Cortex of kidney (tissue), 1 donor: ENCODE results near the gene SOX11.

ENCODE experiments used
- DNase-seq: peaks from one replicate; lab custom pipeline; 2025; lab: John Stamatoyannopoulos, UW

SOX11 gene

GRCh38 chr2:5723791-5724735 is 31.9 kb downstream of the SOX11 start:
- DNase-seq = no peak

GRCh38 chr2:5725072-5725471 is 32.9 kb downstream of the SOX11 start:
- DNase-seq = no peak

DNA sequence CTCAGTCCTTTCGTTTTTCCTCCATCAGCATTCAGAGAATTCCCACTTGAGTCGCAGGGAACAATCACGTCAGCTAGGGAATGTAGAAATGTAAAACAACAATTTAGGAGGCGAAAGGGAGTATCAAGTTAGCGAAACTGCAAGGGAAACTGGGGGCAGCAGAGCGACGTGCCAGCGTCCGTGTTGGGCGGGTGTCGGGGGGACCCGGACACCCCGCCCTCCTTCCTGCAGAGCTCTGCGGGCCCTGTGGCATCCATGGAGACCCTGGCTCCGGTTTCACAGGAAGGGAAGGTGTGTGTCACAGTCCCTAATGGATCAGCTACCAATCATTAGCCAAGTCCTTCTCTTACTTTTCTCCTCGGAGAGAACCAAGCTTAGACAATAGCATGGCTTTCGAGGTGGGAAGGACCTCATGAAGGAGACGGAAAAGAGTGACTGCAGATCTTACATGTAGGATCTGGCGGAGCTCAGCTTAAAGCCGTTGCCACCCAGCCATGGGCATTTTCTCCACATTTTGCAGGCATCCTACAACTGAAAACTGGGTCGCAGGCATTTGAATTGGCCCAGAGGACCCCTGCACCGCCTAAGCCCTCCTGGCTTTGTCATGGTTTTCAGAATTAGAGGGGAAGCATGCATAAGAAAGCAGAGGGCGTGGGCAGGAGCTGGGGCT is 33.7 kb downstream of the SOX11 start:
- no peak for DNase-seq

DNA sequence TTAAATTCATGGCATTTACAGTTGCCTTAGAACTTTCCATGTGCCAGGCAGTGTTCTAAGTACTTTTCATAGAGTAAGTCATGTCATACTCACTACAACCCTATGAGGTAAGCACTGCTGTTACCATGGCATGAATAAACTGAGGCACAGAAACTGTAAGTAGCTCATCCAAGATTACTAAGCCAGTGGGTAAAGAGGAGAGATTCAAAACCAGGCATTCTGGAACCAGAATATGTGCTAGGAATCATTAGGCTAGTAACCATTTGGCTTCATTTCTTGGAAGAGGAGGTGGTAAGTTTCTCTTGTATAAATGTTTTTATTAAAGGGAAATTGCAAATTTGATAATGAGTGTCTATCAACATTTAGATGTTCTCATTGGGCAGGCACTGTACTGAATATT is 35.1 kb downstream of the SOX11 start:
- no peak for DNase-seq

GRCh38 chr2:5729416-5729815 is 37.2 kb downstream of the SOX11 start:
- DNase-seq = no peak

DNA sequence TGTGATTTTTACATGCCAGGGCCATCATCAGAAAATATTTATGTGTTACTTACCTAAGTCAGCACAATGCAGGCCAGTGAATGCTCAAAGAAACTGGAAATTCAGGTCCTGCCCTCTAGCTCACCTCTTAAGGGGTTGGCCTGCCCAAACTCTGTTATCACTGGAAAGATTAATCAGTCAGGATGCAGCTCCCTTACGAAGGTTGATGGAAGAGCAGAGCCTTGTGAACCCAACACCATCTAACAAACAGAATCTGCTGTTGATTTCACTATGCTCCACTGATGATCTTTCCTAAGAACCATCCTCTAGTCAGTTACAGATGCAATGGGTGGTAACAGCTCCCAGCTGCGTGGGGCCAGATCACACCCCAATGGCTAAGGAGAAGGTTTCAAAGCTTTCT is 38.2 kb downstream of the SOX11 start:
- no peak for DNase-seq

DNA sequence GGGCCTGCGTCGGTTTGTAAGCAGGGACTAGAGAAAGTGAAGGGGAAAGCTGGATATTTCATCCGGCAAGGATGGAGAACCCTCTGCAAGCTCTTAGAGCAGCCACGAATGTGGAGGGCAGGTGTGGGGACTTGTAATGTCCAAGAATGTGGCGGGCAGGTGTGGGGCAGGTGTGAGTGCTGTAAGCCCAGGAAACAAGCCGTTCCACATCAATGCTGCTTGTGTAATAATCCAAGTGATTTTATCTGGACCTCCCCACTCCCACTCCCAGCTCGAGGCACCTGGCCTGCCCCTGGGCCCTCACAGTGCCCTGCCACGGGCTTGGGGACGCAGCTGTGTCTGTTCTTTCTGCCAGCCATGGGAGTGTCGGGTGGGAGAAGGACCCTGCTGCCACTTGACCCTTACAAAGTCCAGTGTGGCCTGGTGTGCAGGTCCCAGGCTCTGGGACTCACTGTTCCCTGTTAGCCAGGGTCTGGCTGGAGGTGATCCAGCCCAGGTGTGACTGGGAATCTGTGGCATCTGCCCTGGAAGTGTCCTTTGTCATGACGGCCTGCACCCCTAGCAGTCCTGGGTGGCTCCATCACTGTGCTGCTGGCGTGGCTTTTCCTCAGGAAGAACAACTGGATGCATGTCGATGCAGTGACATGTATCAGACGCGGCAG is 42.8 kb downstream of the SOX11 start:
- no peak for DNase-seq

DNA sequence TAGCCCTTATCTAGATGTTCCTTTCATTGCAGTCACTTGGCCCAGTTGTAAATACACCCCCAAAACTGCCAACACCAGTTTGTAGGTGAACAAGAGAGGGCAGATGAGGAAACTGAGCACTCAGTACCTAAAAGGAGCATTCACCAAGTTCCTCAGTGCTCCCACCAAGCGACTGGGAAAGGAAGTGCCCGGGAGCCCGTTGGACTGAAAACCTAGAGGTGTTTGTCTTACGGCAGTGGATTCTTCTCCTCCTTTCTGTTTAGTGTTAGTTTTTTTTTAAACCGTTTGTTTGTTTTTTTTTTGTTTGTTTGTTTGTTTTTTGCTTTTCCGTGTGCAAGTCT is 43.3 kb downstream of the SOX11 start:
- no peak for DNase-seq

DNA sequence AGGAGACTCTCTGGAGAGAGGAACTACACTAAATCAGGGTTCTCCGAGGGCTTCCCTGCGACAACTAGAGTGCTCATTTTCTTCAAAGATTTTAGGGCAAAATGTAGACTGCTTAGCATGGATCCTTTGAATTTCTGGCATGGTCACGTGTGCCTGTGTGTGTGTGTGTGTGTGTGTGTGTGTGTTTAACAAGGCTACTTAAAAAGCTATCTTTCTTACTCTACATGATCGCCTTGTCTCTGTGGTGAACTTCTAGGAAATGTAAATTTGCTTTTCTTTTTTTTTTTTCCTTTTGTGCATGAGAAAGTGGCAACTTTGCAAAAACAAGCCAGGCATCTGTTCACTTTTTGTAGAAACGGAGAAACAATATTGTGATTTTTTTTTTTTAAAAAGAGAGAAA is 43.9 kb downstream of the SOX11 start:
- DNase-seq = no peak

- DNase-seq = no peak
These were observed 44.7 kb downstream of the SOX11 start for GRCh38 chr2:5736886-5737285.

- DNase-seq = no peak
These were observed 47.9 kb downstream of the SOX11 start for GRCh38 chr2:5740053-5740452.

DNA sequence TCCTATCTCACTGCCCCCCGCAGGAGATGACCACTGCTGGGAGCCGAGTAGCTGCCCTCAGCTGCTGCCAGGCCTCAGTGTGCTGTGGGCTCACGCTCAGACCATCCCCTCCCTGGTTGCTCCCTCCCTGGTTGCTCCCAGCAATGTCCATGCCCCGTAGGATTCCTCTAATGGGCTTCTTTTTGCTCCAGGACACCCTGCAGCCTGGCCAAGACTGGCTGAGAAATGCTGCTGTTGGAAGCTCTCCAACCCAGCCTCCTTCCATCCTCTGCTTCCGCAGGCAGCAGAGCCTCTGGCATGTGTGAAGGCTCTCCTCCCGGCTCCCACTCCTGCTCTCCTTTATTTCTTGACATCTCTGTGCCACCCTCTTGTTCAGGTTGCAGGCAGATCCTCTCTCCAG is 48.6 kb downstream of the SOX11 start:
- no peak for DNase-seq

DNA sequence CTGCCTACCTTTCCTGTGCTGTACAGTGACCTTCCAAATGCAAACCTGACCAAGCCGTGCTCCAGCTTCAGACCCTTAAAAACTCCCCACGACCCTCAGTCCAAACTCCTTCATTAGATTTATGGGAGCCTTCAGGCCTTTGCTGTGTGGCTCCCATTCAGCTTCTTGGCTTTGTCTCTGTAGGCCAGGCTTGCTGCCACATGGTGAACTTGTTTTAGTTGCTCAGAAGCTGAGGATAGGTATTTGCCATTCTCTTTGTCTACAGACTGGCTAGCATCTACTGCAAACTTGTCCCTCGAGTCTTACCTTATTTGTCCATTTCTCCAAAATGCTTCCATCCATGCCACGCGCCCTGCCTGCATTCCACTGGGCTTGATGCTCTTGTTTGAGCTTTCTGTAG is 49.1 kb downstream of the SOX11 start:
- DNase-seq = no peak

DNA sequence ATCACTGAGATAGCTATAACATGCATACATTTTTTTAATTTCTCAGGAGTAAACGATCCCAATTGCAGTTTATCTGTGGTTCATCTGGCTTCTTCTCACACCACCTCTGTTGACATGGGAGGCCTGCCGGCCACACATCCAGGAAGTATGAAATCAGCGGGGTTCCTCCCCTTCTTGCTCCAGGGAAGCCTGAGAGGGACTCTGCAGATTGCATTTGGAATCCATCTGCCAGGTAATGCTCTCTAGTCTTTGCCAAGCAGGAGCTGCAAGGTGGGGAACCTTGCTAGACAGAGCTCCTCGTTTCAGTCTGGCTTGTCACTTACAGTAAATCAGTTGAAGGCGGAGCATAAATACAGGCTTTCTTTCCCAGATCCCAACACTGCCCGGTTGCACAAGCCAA is 49.9 kb downstream of the SOX11 start:
- no peak for DNase-seq

DNA sequence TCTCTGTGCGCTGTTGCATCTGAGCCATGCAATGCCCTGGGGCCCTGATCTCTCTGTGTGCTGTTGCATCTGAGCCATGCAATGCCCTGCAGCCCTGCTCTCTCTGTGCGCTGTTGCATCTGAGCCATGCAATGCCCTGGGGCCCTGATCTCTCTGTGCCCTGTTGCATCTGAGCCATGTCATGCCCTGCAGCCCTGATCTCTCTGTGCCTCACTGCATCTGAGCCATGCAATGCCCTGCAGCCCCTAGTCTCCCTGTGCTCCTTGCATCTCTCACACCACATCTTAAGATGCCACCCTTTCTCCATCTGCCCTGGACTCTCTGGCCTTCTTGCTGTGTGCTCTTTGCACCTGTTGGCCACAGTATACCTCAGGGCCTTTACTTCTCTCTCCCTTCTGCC is 56.2 kb downstream of the SOX11 start:
- DNase-seq = no peak

DNA sequence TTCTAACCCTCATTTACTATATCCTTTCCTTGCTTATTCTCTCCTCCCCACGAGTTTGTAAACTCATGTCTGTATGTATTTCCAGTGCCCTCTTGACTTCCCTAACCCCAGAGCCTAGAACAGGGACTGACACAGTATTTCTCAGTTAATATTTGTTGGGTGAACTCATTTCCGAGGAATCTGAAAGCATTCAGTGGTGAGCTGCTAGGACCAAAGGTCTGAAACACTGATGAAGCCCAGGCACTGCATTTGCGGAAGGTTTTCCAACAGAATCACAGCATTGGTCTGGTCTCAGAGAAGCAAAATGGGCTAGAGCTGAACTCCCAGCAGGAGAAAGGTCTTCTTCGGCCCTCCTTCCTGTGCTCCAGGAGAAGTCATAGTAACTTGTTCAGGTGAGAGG is 56.8 kb downstream of the SOX11 start:
- no peak for DNase-seq

- DNase-seq = no peak
These were observed 57.2 kb downstream of the SOX11 start for GRCh38 chr2:5749347-5749746.
